A204.1 (cell line): ENCODE data around the gene HSPA9.
"Not testable (repeated sequence)": the region's sequence is repeated elsewhere in the genome, so short reads cannot be mapped to it uniquely, and the experiment has no call there.

Experiments used
- FAIRE-seq: peaks from 2 replicates; lab custom pipeline; 2012; peaks lifted over from hg19 to GRCh38; lab: Jason Lieb, UNC

Gene HSPA9

DNA sequence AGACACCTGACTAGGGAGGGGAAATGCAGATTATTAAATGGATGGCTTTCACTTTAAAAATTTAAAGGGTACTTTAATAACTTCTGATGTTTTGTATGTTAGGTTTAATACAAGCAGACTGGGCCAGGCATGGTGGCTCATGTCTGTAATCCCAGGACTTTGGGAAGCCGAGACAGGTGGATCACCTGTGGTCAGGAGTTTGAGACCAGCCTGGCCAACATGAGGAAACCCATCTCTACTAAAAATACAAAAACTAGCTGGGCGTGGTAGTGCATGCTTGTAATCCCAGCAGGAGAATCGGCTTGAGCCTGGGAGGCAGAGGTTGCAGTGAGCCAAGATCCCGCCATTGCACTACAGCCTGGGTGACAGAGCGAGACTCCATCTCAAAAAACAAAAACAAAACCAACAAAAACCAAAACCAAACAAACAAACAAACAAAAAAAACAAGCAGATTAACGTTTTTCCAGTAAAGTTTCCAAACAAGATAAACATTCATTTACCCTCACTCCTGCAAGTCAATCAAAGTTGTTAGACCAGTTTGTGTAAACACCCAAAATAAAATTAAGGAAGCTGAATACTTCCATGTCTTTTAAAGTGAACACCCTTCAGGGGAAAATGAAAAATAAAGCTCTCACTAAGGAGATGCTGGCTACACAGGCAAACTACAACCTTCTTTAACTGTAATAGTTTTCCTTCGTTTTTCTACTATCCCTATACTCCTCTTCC lies 46.3 kb downstream of the HSPA9 start:
- no peak for FAIRE-seq

GRCh38 chr5:138528208-138528607 lies 47.0 kb downstream of the HSPA9 start:
- FAIRE-seq: no peak

GRCh38 chr5:138527170-138527569 lies 48.0 kb downstream of the HSPA9 start:
- FAIRE-seq: no peak

- FAIRE-seq: no peak
Observed at GRCh38 chr5:138523406-138523805, 51.8 kb downstream of the HSPA9 start.

DNA sequence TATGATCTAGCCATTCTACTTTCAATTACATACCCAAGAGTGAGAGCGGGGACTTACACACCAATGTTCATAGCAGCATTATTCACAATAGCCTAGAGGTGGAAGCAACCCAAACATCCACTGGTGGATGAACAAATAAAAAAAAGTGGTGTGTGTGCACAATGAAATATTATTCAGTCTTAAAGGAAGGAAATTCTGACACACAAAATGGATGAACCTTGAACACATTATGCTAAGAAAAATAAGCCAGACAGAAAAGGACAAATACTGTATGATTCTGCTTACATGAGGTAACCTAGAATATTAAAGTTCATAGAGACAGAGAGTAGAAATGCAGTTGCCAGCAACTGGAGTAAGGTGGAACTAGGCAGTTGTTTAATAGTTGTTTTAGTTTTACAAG lies 54.2 kb downstream of the HSPA9 start:
- FAIRE-seq: no peak

DNA sequence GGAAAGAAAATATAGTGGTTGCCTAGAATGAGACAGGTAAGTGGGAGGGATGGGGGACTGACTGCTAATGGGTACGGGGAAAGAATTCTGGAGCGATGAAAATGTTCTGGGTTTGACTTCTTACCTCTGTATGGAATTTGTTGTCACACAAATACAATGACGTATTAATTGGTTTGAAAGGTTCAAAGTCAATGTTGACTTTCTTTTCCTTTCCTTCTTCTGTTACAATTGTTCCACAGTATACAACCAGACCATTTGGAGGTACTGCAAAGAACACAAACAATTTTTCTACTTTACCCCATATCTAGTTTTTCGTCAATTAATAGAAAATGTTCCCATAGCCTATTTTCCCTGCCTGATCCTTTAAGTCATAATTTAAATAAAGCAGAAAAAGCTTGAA lies 57.8 kb downstream of the HSPA9 start:
- FAIRE-seq: no peak

- no peak for FAIRE-seq
Observed at GRCh38 chr5:138515556-138516245, 59.5 kb downstream of the HSPA9 start.

DNA sequence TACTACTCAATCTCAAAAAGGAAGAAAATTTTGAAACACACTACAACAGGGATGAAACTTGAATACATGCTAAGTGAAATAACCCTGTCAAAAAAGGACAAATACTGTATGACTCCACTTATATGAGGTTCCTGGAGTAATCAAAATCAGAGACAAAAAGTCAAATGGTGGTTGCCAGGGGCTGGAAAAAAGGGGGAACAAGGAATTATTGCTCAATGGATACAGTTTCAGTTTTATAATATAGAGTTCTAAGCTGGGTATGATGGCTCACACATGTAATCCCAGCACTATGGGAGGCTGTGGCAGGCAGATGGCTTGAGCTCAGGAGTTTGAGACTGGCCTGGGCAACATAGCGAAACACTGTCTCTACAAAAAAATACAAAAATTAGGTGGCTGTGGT lies 61.2 kb downstream of the HSPA9 start:
- no peak for FAIRE-seq

GRCh38 chr5:138508958-138509357 lies 66.2 kb downstream of the HSPA9 start:
- no peak for FAIRE-seq

DNA sequence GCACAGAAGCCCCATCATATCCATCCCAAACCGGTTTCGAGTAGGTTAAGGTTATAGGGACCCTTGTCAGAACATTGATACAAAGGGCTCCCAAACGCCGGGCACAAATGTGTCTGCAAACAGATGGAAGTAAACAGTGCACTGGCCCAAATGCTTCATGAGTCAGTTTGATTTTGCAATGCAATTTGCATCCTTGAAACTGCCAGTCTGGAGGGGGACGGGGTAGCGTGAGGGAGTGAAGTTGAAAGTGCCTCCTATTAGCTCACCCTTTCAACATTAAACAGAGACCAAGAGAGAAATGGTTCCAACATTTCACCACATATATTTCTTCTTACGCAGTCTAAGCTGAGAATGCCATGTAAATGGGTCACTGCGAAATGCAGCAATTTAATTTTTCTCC lies 67.7 kb downstream of the HSPA9 start:
- FAIRE-seq: not testable (repeated sequence)

GRCh38 chr5:138506370-138507306 lies 68.6 kb downstream of the HSPA9 start:
- no peak for FAIRE-seq

DNA sequence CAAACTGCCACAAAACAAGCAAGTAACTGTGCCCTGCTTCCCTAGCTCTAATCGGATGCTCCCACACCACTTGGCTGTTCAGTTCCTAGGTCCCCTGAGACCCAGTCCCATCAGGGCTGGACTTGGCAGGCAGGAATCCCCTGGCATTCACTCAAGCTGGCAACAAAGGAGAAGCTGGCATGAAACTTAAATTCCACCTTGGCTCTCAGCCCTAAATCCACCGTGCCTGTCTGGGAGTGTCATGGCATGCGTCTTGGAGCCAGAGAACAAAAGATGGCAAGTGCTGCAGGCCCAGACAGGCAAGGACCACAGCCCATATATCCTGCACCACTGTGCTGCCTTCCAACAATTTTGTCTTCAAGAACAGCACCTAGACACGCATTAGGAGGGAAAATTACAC lies 70.4 kb downstream of the HSPA9 start:
- FAIRE-seq: no peak
